HG03025 (cell line): ENCODE data around the gene IQCE.
"Not testable (repeated sequence)": the region's sequence is repeated elsewhere in the genome, so short reads cannot be mapped to it uniquely, and the experiment has no call there.

ENCODE experiments used
- ATAC-seq: cut with Tn5 transposase; IDR thresholded peaks from one replicate; pipeline ENCODE4 v1.9.1; 2021; ENCODE audit warnings: mild to moderate bottlenecking, moderate library complexity; ENCODE audit not compliant: unreplicated experiment, low FRiP score

Gene IQCE

GRCh38 chr7:2573761-2574160 is 15.0 kb downstream of the IQCE start:
- ATAC-seq, result no peak

DNA sequence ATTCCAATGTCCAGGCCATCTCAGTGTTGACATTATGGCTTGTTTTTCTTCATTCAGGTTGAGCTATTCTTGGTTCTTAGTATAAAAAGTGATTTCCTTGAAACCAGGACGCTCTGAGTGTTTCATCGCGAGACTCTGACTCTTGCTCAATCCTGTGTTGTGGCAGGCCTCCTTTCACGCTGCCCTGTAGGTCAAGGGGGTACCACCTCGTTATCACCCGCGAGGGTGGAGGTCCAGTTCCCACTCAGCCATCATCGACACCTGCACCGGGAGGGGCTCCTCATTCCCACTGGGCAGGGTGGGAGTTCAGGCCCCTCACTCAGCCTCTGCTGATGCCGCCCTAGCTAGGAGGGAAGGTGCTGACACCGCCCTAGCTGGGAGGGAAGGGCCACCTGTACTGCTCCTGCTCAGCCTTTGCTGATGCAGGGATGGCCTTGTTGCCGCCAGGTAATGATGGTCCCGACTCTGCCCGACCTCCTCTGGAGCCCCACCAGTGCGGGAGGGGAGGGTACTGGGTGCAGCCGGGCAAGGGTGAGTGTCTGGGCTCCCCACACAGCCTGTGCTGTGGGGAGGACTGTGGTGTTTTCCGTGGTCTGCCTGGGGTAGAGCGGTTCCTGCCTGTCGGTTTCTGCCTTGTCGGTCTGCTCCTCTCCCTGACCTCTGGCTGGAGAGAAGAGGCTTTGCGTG is 16.4 kb downstream of the IQCE start:
- ATAC-seq, result no peak

- ATAC-seq, result no peak
Measured at GRCh38 chr7:2575733-2576340, 17.1 kb downstream of the IQCE start.

DNA sequence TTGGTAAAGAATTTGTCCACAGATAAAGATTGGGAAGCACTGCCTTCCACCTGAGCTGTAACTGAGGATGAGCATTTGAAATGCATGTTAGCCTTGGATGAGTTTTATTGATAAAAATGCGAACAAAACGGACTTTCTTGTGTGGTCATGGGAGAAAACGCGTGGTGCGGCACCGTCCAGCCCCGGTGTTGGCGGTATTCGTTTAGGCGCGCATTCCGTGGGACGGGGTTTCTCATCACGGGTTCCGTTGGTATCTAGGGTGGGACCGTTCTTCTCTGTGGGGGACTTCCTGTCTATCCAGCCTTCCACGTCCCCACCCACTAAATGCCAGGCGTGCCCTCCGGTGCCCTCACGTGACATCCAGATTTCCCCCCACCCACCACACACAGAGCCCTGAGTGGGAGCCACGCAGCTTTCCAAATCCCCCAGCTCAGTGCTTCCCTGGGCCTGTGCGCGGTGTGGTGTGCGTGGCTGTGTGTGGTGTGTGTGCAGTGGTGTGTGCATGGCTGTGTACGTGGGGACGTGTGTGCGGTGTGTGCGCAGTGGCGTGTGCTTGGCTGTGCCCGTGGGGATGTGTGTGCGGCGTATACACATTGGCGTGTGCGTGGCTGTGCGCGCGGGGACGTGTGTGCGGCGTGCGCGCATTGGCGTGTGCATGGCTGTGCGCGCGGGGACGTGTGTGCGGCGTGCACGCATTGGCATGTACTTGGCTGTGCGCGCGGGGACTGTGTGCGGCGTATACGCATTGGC is 18.1 kb downstream of the IQCE start:
- no peak for ATAC-seq

DNA sequence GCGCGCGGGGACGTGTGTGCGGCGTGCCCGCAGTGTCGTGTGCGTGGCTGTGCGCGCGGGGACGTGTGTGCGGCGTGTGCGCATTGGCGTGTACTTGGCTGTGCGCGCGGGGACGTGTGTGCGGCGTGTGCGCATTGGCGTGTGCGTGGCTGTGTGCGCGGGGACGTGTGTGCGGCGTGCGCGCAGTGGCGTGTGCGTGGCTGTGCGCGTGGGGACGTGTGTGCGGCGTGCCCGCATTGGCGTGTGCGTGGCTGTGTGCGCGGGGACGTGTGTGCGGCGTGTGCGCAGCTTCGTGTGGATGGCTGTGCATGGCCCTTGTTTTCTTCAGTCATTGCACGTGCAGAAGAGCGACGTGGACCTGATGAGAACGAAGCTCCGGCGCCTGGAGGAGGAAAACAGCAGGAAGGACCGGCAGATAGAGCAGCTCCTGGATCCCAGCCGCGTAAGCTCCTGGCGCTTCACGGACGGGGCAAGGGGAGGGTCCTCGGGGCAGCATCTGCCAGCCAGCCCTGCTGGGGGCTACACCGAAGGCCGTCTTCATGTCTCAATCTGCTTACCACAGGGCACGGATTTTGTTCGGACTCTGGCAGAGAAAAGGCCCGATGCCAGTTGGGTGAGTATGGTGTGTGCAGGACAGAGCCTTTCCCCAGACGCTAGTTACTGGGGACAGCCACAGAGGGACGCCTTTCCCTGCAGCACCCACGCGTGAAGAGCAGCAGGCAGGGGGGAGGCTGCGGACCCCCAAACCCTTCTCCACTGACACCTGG is 19.3 kb downstream of the IQCE start:
- ATAC-seq, result no peak

DNA sequence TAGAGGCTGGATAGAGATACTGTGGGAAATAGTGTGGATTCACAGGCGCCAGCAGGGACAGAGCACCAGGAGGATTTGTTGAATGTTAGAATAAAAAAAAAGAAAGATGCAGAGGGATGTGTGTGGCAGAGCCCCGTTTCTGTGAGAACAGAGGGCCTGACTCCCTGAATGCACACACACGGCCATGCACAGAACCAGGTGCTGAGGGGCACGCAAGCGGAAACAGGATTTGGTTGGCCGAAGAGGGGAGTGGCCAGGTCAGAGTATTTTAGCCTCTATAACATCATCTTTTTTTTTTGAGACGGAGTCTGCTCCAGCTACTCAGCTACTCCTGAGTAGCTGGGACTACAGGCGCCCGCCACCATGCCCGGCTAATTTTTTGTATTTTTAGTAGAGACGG is 21.9 kb downstream of the IQCE start:
- ATAC-seq, result no peak

DNA sequence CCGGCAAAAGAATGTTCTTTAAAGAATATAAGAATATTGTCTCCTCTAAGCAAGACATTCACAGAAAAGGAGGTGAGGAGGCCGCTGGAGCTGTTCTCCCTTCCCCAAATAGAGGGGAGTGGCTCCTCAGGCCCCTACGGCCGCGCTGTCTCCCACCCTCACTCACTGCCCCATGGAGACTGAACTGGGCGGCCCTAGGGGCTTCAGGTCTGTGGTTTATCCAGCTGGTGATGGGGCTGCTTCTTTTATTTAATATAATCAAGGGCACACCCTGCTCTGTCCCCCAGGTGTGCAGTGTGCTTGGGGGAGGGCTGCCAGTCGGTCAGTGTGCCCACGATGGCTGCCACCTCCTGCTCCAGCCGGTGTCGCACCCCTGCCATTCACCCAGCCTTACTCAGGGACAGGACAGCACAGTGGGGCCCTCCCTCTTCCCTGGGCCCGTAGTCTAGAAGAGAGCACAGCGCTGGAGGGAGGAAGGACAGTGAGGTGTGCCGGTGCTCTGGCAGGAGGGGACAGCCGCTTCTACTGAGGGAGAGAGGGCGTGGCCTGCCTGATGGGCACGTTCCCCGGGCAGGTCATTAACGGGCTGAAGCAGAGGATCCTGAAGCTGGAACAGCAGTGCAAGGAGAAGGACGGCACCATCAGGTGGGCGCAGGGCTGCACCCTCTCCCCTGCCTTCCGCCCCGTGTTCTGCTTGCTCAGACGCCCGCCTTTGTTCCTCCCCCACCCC is 23.4 kb downstream of the IQCE start:
- no peak for ATAC-seq

DNA sequence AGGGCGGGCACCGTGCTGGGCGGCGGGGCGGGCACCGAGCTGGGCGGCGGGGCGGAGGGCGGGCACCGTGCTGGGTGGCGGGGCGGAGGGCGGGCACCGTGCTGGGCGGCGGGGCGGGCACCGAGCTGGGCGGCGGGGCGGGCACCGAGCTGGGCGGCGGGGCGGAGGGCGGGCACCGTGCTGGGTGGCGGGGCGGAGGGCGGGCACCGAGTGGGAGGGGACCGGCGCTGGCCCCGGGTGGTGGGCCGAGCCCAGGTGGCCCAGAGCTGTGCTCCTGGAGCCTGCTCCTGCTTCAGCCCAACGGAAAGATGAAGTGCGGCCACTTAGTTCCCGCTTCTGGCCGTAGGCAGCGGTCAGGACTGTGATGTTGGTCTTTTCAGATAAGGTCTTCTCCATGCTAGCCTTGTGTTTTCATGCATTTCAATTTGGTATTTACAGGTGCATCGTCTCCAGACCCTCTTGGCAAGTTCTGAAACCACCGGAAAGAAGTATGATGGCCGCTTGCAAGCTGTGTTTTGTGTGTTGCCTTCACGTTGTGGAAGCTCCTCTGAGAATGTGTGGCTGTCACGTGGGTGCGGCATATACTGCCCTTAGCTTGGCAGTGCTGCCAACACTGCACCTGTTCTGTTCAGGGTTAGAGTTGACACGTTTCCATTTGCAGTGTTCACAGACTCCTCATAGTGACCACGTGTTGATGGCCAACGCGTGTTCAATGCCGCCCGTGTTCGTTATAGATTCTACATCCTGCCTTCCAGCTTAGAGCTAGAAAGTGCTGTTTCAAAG is 25.2 kb downstream of the IQCE start:
- ATAC-seq, result no peak

DNA sequence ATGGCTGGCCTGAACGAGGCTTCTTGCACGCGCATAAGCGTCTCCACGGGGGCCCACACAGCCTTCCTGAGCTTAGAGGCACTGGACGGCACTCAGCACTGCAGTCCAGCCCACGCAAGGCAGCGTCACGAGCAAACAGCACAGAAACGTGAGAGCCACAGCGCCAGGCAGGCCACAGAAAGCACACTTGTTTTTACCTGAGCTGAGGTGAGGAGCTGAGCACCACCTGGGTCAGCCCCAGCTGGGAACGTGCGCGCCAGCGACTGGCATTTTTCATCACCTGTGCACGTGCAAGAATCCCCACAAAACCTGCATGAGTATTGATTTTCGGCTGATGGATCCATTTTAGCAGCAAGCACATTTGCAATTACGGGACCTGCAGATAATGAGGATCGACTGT is 26.7 kb downstream of the IQCE start:
- no peak for ATAC-seq

GRCh38 chr7:2586326-2587020 is 27.7 kb downstream of the IQCE start:
- ATAC-seq, result no peak

- no peak for ATAC-seq
Measured at GRCh38 chr7:2587134-2587533, 28.4 kb downstream of the IQCE start.

GRCh38 chr7:2587778-2588177 is 29.0 kb downstream of the IQCE start:
- ATAC-seq, result no peak

GRCh38 chr7:2589341-2589740 is 30.6 kb downstream of the IQCE start:
- no peak for ATAC-seq

GRCh38 chr7:2589941-2590340 is 31.2 kb downstream of the IQCE start:
- ATAC-seq, result not testable (repeated sequence)

- no peak for ATAC-seq
Measured at GRCh38 chr7:2592375-2592865, 33.6 kb downstream of the IQCE start.

DNA sequence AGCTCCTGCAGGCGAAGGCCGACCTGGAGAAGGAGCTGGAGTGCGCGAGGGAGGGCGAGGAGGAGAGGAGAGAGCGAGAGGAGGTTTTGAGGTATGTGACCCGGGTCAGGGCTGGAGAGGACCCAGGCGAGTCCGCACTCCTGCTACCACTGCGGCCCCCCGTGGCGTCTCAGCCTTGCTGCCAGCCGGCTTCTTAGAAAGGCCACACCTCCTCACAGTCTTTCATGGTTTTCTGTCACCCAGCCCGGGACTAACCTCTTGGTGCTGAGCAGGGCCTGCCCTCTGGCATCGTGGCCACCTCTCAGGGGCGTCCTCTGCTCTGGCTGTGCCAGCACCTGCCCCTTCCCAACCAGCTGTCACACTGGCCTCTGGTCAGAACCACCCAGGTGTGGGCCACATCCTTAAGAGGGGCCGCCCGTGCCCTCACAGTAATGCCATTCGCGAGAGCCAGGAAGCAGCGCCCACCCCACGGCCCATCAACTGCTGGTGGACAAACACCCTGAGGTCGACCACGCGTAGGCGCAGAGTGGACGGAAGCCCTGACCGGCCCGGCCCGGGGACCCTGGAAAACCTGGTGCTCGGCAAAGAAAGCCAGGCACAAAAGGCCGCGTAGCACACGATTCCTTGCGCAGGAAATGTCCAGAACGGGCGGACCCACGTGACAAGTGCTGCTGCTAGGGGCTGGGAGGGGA is 34.4 kb downstream of the IQCE start:
- ATAC-seq, result no peak

DNA sequence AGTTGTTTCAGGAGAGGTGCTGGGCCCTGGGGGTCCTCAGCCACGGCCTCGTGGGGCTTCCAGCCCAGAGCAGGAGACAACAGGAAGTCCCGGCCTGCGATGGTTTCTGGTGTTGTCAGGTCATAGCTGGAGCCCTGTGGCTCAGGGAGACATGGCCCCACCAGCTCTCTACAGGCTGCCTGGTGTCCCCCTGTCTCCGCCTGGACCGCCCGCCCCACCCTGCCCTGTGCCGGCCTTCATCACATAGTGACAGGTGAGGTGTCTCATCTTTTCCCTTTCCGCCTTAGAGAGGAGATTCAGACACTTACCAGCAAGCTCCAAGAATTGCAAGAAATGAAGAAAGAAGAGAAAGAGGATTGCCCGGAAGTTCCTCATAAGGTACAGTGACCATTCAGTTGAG is 35.8 kb downstream of the IQCE start:
- ATAC-seq, result no peak

GRCh38 chr7:2595258-2595860 is 36.6 kb downstream of the IQCE start:
- no peak for ATAC-seq
